GM12872 (cell line): ENCODE results near the gene XPC.

Experiments used
- TF ChIP-seq, protein P1 (sequence below): IDR thresholded peaks from 3 replicates; pipeline ENCODE4 v1.5.1; 2011; ENCODE audit warnings: low read depth, mild to moderate bottlenecking, low read length, moderate library complexity; ENCODE audit not compliant: insufficient read depth

XPC gene

DNA sequence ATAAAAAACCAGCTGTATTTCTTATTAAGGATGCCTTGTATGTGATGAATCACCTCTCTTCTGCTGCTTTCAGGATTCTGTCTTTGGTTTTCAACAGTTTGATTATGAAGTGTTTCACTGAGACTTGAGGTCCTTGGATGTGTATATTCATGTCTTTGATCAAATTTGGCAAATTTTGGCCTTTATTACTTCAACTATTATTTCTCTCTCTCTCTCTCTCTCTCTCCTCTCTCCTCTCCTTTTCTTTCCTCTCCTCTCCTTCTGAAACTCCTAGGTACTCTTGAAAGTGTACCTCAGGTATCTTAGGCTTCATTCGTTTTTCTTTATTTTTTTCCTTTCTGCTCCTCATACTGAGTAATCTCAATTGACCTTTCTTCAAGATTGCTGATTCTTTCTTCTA is 43.5 kb upstream of the XPC start:
- TF ChIP-seq, protein P1, sequence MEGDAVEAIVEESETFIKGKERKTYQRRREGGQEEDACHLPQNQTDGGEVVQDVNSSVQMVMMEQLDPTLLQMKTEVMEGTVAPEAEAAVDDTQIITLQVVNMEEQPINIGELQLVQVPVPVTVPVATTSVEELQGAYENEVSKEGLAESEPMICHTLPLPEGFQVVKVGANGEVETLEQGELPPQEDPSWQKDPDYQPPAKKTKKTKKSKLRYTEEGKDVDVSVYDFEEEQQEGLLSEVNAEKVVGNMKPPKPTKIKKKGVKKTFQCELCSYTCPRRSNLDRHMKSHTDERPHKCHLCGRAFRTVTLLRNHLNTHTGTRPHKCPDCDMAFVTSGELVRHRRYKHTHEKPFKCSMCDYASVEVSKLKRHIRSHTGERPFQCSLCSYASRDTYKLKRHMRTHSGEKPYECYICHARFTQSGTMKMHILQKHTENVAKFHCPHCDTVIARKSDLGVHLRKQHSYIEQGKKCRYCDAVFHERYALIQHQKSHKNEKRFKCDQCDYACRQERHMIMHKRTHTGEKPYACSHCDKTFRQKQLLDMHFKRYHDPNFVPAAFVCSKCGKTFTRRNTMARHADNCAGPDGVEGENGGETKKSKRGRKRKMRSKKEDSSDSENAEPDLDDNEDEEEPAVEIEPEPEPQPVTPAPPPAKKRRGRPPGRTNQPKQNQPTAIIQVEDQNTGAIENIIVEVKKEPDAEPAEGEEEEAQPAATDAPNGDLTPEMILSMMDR: no peak

DNA sequence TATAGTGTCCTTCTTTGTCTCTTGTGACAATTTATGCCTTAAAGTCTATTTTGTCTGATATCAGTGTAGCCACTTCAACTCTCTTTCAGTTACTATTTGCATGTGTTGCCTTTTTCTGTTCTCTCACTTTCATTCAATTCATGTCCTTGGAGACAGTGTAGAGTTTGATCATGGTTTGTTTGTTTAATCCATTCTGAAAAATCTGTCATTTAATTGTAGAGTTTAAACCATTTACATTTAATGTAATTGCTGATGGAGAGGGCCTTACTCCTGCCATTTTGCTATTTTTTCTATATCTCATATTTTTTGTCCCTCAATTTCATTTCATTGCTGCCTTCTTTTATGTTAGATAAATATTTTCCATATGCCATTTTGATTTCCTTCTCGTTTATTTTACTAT is 42.5 kb upstream of the XPC start:
- TF ChIP-seq, protein P1: no peak

DNA sequence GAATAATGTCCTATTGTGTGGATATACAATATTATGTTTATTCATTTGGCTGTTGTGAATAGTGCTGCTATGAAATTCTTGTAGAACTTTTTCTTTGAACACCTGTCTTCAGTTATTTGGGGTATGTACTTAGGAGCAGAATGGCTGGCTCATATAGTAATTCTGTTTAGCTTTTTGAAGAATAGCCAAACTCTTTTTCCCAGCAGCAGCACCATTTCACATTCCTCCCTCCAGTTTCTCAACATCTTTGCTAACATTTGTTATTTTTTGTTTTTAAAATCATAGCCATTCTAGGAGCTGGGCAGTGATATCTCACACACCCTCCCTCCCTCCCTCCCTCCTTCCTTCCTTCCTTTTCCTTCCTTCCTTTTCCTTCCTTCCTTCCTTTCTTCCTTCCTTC is 40.0 kb upstream of the XPC start:
- TF ChIP-seq, protein P1: no peak

GRCh38 chr3:14216257-14217048 is 38.1 kb upstream of the XPC start:
- TF ChIP-seq, protein P1: peak; percentile 42; the same call in 2 of the 3 replicates

DNA sequence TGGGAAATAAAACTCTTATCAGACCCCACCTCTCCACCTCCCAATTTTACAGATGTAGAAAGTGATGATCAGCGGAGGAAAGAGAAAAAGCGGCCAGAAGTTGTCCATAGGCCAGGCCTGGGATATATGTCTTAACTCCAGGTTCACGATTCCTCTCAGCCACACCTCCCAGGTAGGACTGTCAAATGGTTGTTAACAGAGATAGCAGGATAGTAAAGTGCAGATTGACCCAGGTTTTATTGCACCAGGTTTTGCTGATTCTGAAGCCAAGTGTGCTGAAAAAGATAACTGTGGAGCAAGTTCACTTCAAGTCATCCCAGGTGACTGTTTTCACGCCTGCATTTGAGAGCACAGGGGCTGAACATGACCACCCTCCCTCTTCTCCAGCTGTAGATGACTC is 36.4 kb upstream of the XPC start:
- TF ChIP-seq, protein P1: no peak

DNA sequence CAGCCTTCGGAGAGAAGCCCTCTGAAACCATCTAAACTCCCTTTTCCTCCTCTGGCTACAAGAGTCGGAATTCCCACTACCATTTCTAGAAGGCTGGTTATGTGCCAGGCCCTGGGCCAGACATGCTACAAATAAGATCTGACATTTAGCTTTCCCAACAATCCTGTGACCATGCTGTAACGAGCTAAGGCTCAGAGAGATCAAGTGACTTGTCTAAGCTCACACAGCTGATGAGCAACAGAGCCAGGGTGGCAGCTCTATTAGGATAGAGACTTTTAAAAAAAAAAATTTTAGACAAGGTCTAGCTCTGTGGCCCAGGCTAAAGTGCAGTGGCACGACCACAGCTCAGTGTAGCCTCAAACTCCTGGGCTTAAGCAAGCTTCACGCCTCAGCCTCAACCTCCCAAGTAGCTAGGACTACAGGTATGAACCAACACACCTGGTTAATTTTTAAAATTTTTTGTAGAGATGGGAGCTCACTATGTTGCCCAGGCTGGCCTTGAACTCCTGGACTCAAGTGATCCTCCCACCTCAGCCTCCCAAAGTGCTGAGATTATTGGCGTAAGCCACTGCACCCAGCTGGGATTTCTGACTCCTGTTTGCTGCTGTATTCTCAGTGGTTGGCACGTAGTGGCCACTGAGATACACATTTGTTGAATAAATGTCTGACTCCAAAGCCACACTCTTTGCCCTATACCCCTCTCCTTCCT is 34.8 kb upstream of the XPC start:
- TF ChIP-seq, protein P1: no peak

GRCh38 chr3:14212032-14212431 is 33.6 kb upstream of the XPC start:
- TF ChIP-seq, protein P1: no peak
